Mesendoderm (in vitro differentiated cells): ENCODE data around the gene SPDYE1.
"Not testable (repeated sequence)": the region's sequence is repeated elsewhere in the genome, so short reads cannot be mapped to it uniquely, and the experiment has no call there.

Experiments used
- DNase-seq: peaks from one replicate; pipeline ENCODE4 v3.0.0; 2013
- H2AK5ac ChIP-seq: 2 replicates; pipeline ENCODE4 v1.6.1; 2013; ENCODE audit warnings: low read length, inconsistent platforms
- H2BK120ac ChIP-seq: 2 replicates; pipeline ENCODE4 v1.6.1; 2013; ENCODE audit warnings: low read depth, mild to moderate bottlenecking, low read length, moderate library complexity, mixed read lengths
- H2BK15ac ChIP-seq: replicated peaks from 2 replicates; pipeline ENCODE4 v1.6.1; 2013; ENCODE audit warnings: low read depth, mild to moderate bottlenecking, moderate library complexity
- H2BK5ac ChIP-seq: 2 replicates; pipeline ENCODE4 v1.6.1; 2013; ENCODE audit warnings: low read length, inconsistent platforms
- H3K18ac ChIP-seq: 2 replicates; pipeline ENCODE4 v1.6.1; 2013; ENCODE audit warnings: mild to moderate bottlenecking, low read length, mixed read lengths
- H3K23ac ChIP-seq: one replicate; pipeline ENCODE4 v1.6.1; 2013; ENCODE audit warnings: low read length
- H3K27ac ChIP-seq: 2 replicates; pipeline ENCODE4 v1.5.1; 2013; ENCODE audit warnings: low read depth, mild to moderate bottlenecking, inconsistent platforms, low read length, moderate library complexity
- H3K27me3 ChIP-seq: 2 replicates; pipeline ENCODE4 v1.6.1; 2013; ENCODE audit warnings: low read length, control low read depth, mild to moderate bottlenecking, inconsistent platforms; ENCODE audit not compliant: insufficient read depth, poor library complexity
- H3K36me3 ChIP-seq: 2 replicates; pipeline ENCODE4 v1.6.1; 2013; ENCODE audit warnings: low read length, inconsistent platforms; ENCODE audit not compliant: control insufficient read depth, insufficient read depth
- H3K4ac ChIP-seq: one replicate; pipeline ENCODE4 v1.6.1; 2013; ENCODE audit warnings: low read depth, mild to moderate bottlenecking, low read length, moderate library complexity
- H3K4me1 ChIP-seq: 2 replicates; pipeline ENCODE4 v1.6.1; 2013; ENCODE audit warnings: low read depth, low read length, inconsistent platforms; ENCODE audit not compliant: control insufficient read depth
- H3K4me2 ChIP-seq: 2 replicates; pipeline ENCODE4 v1.6.1; 2013; ENCODE audit warnings: low read length
- H3K4me3 ChIP-seq: 2 replicates; pipeline ENCODE4 v1.5.1; 2013; ENCODE audit warnings: mild to moderate bottlenecking, low read length
- H3K56ac ChIP-seq: one replicate; pipeline ENCODE4 v1.6.1; 2013; ENCODE audit warnings: low read length
- H3K79me1 ChIP-seq: 2 replicates; pipeline ENCODE4 v1.6.1; 2013; ENCODE audit warnings: low read length, inconsistent platforms
- H3K79me2 ChIP-seq: 2 replicates; pipeline ENCODE4 v1.6.1; 2013; ENCODE audit warnings: mild to moderate bottlenecking, low read length; ENCODE audit not compliant: control insufficient read depth, insufficient read depth
- H3K9ac ChIP-seq: 2 replicates; pipeline ENCODE4 v1.6.1; 2013; ENCODE audit warnings: low read length, inconsistent platforms
- H4K5ac ChIP-seq: one replicate; pipeline ENCODE4 v1.6.1; 2013; ENCODE audit warnings: low read length
- H4K8ac ChIP-seq: one replicate; pipeline ENCODE4 v1.6.1; 2013; ENCODE audit warnings: low read depth, mild to moderate bottlenecking, control low read depth, low read length, moderate library complexity
- WGBS: extraction: QIAGEN DNeasy Blood & Tissue Kit; methylation state at CpG from one replicate; pipeline ENCODE4 v1.1.7; 2013; ENCODE audit warnings: low lambda C conversion rate, missing lambda C conversion rate; ENCODE audit not compliant: insufficient coverage; ENCODE audit errors: extremely low coverage; 5-methylcytosine and 5-hydroxymethylcytosine counted together

Gene SPDYE1

GRCh38 chr7:43974033-43974573 lies 23.6 kb upstream of the SPDYE1 start:
- H3K4me1 ChIP-seq, H2BK15ac ChIP-seq, H4K5ac ChIP-seq, DNase-seq, H3K18ac ChIP-seq, H3K79me1 ChIP-seq, H2BK120ac ChIP-seq, H4K8ac ChIP-seq, H3K56ac ChIP-seq, H3K27me3 ChIP-seq, H3K27ac ChIP-seq, H2AK5ac ChIP-seq, H3K9ac ChIP-seq, H2BK5ac ChIP-seq, H3K36me3 ChIP-seq, H3K4me2 ChIP-seq, H3K4ac ChIP-seq, H3K4me3 ChIP-seq, H3K79me2 ChIP-seq, H3K23ac ChIP-seq: not testable (repeated sequence)
- no CpG with 5 or more reads among the region's 8 CpGs for WGBS

- H2BK120ac ChIP-seq, H3K4me3 ChIP-seq, H4K8ac ChIP-seq, H3K56ac ChIP-seq, H2BK5ac ChIP-seq, H4K5ac ChIP-seq, H3K36me3 ChIP-seq, H3K79me1 ChIP-seq, H3K4ac ChIP-seq, H3K4me2 ChIP-seq, H3K18ac ChIP-seq, H2BK15ac ChIP-seq, H3K27me3 ChIP-seq, H3K9ac ChIP-seq, H2AK5ac ChIP-seq, DNase-seq, H3K27ac ChIP-seq, H3K23ac ChIP-seq, H3K4me1 ChIP-seq, H3K79me2 ChIP-seq: not testable (repeated sequence)
- no CpG with 5 or more reads among the region's 10 CpGs for WGBS
Measured at GRCh38 chr7:43974725-43975482, 22.8 kb upstream of the SPDYE1 start.

GRCh38 chr7:43977525-43977924 lies 20.2 kb upstream of the SPDYE1 start:
- no peak overlapping the region for H2BK15ac ChIP-seq
- H3K18ac ChIP-seq = no peak overlapping the region
- no peak overlapping the region for H3K4me3 ChIP-seq
- no peak overlapping the region for H2BK120ac ChIP-seq
- no peak overlapping the region for H3K4ac ChIP-seq
- no peaks in the 10 kb centered on the region for H3K79me2 ChIP-seq
- H3K56ac ChIP-seq = no peak overlapping the region
- no peaks in the 10 kb centered on the region for H3K27me3 ChIP-seq
- WGBS = no CpG with 5 or more reads among the region's 1 CpG
- no peak overlapping the region for H4K5ac ChIP-seq
- H3K4me2 ChIP-seq = no peak overlapping the region
- no peaks in the 10 kb centered on the region for H3K4me1 ChIP-seq
- H4K8ac ChIP-seq = no peak overlapping the region
- no peak overlapping the region for H2AK5ac ChIP-seq
- no peaks in the 10 kb centered on the region for H3K79me1 ChIP-seq
- no peaks in the 10 kb centered on the region for H3K36me3 ChIP-seq
- DNase-seq = no peak
- no peak overlapping the region for H3K23ac ChIP-seq
- H3K9ac ChIP-seq = no peak overlapping the region
- no peak overlapping the region for H2BK5ac ChIP-seq
- H3K27ac ChIP-seq = no peak overlapping the region

GRCh38 chr7:43978102-43978501 lies 19.6 kb upstream of the SPDYE1 start:
- not testable (repeated sequence) for H3K18ac ChIP-seq, H4K8ac ChIP-seq, H2BK120ac ChIP-seq, H4K5ac ChIP-seq, H2AK5ac ChIP-seq, H3K79me2 ChIP-seq, H3K27me3 ChIP-seq, H3K9ac ChIP-seq, H3K4me2 ChIP-seq, H3K36me3 ChIP-seq, H2BK5ac ChIP-seq, H3K4me3 ChIP-seq, H3K79me1 ChIP-seq, DNase-seq, H3K56ac ChIP-seq, H2BK15ac ChIP-seq, H3K4me1 ChIP-seq, H3K4ac ChIP-seq, H3K23ac ChIP-seq, H3K27ac ChIP-seq
- no CpG with 5 or more reads among the region's 11 CpGs for WGBS

- H3K4me1 ChIP-seq, H3K23ac ChIP-seq, H2BK120ac ChIP-seq, H3K18ac ChIP-seq, H3K79me2 ChIP-seq, H3K4me3 ChIP-seq, H2BK15ac ChIP-seq, H4K5ac ChIP-seq, H2BK5ac ChIP-seq, H3K9ac ChIP-seq, H3K36me3 ChIP-seq, H3K27me3 ChIP-seq, H2AK5ac ChIP-seq, H4K8ac ChIP-seq, H3K56ac ChIP-seq, H3K27ac ChIP-seq, H3K4ac ChIP-seq, H3K4me2 ChIP-seq, DNase-seq, H3K79me1 ChIP-seq: not testable (repeated sequence)
- WGBS = no CpG with 5 or more reads among the region's 6 CpGs
Measured at GRCh38 chr7:43982848-43983247, 14.8 kb upstream of the SPDYE1 start.

GRCh38 chr7:43983736-43984135 lies 14.0 kb upstream of the SPDYE1 start:
- no CpG with 5 or more reads among the region's 2 CpGs for WGBS
- H3K56ac ChIP-seq = not testable (repeated sequence)

More at GRCh38 chr7:43983736-43984135, 14.0 kb upstream of the SPDYE1 start:
- H3K4me1 ChIP-seq, H3K9ac ChIP-seq, H3K79me1 ChIP-seq, H2AK5ac ChIP-seq, H3K23ac ChIP-seq, H3K4me2 ChIP-seq, DNase-seq, H3K18ac ChIP-seq, H3K36me3 ChIP-seq, H2BK120ac ChIP-seq, H4K5ac ChIP-seq, H2BK15ac ChIP-seq, H2BK5ac ChIP-seq, H3K79me2 ChIP-seq, H3K27ac ChIP-seq, H4K8ac ChIP-seq, H3K4ac ChIP-seq, H3K4me3 ChIP-seq, H3K27me3 ChIP-seq: not testable (repeated sequence)
